ENCODE data around the gene P2RY6.

Gene P2RY6

GRCh38 chr11:73237471-73238290 is 34.5 kb upstream of the P2RY6 start:
- no peak for DNase-seq (ENCODE audit: low read depth in 2 of 2)

DNA sequence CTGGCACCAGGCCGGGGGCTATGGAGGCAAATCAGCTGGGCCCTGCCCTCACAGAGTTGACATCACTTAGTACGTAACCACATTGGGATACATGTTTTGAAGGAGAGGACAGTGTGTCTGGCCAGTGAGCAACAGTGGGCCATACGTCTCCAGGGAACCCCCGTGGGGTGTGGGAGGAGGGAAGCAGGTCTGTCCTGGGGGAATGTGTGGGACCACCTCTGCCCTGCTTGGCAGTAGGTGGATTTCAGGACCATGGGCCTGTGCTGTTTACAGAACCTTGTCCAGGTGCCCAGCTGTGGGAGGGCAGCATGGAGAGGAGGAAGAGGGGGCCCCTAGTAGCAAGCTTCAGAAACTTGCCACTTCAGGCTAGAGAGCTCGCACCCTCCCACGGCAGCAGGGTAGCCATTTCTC is 33.0 kb upstream of the P2RY6 start:
- DNase-seq (ENCODE audit: low read depth in 2 of 2) = no peak

- DNase-seq (ENCODE audit: low read depth in 2 of 2) = no peak
Measured at GRCh38 chr11:73239571-73240189, 32.5 kb upstream of the P2RY6 start.

DNA sequence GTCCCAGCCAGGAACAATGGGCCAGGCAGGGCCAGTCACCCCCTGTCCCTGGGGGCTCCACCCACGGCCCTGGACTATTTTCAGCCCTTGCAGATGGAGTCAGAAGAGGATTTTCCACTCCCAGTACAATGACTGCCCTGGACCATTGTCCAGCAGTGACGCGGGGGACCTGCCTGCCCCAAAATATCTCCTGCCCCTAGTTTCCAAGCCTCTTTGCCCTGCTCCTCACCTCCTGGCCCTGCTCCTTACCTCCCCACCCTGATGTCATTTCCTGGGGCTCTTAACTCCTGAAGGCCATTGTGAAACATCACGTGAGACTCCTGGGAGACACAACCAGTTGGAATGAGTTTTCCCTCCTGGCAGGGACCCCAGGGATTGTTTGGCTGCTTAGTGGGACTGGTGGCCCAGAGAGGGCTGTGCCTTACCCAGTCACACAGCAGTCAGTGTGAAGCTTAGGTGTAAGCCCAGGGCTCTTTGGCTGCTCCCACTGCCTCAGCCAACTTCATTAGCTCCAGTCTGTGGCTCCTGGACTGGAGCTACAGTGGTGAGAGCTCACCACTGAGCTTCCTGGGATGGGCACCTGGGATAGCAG is 31.9 kb upstream of the P2RY6 start:
- DNase-seq (ENCODE audit: low read depth in 2 of 2) = no peak

DNA sequence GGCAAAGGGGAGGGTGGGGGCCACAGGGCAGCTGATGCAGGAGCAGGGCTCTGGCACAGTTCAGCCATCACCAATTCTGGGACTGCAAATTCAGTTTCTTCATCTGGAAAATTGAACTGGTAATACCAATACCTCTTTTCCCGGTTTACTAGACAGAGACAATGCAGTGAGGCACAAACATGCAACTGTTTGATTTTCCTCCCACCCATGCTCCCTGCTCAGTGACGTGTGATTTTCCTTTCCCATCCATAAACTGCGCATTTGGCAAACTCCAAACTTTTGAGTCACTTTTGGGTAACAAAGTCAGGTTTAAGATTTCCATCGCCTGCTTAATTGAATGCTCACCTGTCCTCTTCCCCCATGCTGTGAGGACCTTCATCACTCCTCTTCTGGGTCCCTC is 30.8 kb upstream of the P2RY6 start:
- no peak for DNase-seq (ENCODE audit: low read depth in 2 of 2)

DNA sequence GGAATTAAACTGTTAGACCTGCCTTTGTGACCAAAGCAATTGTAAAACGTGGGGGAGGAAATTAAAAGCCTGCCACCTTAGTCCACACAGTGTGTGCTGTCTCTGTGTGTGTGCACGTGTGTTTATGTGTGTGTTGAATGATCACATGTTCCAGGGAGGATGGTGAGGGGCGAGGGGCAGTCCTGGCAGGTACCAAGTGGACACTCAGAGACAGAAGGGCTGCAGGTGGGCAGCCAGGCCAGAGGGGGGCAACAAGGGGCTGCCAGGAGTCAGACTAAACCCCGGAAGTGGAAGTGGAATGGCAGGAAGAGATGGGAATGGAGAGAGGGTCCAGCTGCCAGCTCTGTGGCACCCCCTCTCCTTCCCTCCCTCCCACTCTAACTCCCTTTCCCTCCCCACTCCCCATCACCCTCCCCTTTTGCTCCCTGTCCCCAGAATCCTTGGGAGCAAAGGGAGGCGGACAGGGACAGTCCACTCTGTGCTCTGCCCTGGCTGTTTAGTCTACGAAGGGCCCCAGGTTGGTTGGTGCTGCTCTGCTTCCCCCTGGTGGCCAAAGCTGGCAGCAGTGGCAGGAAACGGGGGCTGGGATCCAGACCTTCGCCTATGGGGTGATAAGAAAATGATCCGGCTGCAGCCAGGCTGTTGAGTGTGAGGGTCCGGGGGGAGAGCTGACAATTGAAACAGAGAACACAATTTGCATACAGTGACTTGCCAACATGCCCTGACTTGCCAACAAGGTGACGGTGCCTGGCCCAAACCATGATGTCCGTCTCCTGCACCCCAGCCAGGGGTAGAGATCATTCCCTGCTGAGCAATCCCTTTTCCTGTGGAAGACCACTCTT is 29.7 kb upstream of the P2RY6 start:
- peak; percentile 65 to 67 for DNase-seq (ENCODE audit: low read depth in 2 of 2)

DNA sequence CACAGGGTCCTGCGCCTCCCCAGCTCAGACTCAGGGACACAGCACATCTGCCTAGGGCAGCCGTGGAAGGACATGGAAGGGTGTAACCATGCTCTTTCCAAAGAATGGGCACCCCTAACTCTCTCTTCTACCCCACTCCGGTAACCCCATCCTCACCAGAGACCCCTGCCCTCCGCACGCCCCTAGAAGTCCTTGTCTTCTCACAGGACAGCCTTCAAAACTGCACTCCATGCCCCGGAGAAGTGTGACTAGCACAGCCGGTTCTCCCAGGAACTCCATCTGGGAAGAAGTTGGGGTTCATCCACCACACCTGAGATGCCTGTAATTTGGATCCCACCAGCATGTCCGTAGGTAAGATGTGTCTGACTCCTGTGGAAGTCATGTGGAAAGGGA is 29.0 kb upstream of the P2RY6 start:
- no peak for DNase-seq (ENCODE audit: low read depth in 2 of 2)

GRCh38 chr11:73244589-73245240 is 27.4 kb upstream of the P2RY6 start:
- DNase-seq (ENCODE audit: low read depth in 2 of 2) = no peak

DNA sequence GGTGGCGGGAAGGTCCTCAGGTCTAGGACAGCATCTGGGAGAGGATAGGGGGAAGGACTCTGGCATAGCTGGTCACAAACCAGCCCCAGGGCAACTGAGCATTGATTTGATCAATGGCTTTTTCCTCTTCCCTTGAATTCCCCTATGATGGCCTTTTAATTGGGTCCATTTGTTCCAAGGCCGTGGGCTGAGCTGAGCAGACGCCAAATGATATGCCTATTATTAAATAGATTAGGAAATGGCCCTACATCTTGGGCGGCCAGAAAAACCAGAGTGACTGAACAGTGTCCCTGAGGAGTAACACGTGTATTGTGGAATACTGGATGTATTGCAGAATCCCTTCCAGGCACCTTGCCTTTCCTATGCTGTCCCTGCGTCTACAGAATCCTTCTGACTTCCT is 26.7 kb upstream of the P2RY6 start:
- no peak for DNase-seq (ENCODE audit: low read depth in 2 of 2)

DNA sequence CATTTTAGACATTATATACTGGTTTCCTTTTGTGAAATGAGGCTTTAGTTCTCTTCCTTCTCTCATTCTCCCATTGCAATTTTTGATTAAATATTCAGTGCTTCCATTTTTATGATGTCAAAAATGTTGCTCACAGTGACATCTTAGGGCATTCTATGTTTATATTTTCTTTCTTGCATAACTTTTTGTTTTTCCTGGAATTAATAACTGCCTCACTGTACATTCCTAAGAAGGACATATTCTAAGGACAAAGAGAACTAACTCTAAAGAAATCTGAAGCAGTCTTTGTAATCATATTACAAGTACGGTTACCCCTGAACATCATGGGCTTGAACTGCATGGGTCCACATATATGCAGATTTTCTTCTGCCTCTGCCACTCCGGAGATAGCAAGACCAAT is 25.8 kb upstream of the P2RY6 start:
- no peak for DNase-seq (ENCODE audit: low read depth in 2 of 2)

DNA sequence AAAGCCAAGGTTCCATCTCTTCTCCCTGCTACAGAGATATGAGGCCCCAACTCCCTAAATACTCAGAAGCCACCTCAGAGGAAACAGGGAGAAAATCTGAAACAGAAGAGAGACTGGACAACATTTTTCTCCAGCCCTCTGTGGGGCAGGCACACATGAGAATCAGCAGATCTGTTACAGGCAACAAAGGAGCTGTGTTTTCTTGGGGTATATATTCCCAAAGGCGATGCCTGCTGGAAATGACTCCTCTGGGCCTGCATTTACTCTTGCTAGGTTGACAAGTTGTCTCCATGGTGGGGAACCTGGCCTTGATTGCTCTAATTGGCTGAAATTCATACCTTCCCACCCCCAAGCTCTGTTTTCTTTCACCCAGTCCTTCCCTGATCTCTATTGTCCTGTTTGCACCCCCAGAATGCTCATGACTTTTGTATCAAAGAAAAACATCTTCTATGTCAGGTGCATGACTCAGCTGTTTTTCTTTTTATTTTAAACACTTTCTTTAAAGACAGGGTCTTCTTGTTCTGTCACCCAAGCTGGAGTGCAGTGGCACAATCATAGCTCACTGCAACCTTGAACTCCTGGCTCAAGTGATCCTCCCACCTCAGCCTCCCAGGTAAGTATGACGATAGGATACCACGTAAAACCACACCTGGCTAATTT is 23.5 kb upstream of the P2RY6 start:
- DNase-seq (ENCODE audit: low read depth in 2 of 2) = no peak

DNA sequence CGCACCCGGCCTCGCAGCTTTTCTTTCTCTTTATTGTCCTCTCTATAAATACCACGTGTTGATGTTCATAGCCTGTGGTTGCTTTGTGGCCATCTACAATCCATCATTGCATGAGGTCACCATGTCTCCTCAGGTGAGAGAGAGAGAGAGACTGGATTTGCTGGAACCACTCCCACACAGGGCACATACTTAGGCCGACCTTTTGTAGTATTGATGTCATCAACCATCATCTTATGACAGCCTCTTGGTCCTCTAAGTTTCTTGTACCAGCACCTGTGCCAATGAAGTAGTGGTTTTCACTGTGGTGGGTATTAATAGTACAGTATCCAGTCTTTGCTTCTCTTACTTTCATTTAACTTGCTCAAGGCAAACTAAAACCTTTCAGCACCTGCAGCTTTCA is 22.8 kb upstream of the P2RY6 start:
- no peak for DNase-seq (ENCODE audit: low read depth in 2 of 2)

DNA sequence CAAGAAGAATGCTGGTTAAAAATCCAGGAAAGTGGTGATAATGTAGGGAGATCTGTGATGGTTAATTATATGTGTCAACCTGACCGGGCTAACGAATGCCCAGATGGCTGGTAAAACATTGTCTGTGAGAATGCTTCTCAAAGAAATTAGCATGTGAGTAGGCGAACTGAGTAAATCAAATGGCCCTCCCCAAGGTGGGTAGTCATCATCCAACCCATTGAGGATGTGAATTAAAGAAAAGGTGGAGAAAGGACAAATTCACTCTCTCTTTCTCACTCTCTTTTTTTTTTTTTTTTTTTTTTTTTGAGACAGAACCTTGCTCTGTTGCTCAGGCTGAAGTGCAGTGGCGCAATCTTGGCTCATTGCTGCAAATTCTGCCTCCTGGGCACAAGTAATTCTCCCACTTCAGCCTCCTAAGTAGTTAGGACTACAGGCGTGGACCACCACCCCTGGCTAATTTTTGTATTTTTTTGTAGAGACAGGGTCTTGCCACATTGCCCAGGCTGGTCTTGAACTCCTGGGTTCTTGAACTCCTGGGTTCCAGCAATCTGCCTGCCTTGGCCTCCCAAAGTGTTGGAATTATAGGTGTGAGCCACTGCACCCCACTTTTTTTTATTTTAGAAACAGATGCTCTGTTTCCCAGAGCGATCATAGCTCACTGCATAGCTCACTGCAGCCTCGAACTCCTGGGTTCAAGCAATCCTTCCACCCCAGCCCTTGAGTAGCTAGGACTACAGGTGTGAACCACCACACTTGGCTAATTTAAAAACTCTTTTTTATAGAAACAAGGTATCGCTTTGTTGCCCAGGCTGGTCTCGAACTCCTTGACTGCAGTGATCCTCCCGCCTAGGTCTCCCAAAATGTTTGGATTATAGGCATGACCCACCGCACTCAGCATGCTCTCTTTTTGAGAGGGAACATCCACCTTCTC is 22.0 kb upstream of the P2RY6 start:
- no peak for DNase-seq (ENCODE audit: low read depth in 2 of 2)

DNA sequence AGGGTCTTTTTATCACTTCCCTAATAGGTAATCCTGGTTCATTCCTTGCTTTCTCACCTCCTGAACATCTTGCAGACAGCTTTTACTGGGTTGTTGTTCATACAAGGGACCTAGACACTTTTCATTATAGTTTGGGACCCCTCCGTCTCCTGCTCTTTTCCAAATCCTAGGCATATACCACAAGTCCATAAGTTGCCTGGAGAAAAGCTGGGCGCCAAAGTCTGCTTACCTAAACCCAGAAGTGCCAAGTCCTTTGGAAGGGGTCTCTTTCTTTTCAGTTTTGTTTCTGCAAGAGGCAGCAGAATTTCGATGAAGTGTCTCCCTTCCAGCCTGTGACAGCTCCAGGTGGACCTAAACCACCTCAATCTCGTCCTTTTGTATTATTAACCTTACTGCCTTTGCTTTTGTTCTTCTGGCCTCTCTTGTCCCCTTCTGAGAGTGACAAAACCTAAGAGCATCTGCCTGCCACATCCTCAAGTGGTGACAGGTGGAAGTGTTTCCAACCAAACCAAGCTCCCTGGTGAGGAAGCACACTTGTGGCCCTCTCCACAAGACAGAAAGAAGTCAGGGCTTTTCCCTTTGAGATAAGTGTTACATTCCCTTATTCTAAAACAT is 19.5 kb upstream of the P2RY6 start:
- DNase-seq (ENCODE audit: low read depth in 2 of 2) = no peak

DNA sequence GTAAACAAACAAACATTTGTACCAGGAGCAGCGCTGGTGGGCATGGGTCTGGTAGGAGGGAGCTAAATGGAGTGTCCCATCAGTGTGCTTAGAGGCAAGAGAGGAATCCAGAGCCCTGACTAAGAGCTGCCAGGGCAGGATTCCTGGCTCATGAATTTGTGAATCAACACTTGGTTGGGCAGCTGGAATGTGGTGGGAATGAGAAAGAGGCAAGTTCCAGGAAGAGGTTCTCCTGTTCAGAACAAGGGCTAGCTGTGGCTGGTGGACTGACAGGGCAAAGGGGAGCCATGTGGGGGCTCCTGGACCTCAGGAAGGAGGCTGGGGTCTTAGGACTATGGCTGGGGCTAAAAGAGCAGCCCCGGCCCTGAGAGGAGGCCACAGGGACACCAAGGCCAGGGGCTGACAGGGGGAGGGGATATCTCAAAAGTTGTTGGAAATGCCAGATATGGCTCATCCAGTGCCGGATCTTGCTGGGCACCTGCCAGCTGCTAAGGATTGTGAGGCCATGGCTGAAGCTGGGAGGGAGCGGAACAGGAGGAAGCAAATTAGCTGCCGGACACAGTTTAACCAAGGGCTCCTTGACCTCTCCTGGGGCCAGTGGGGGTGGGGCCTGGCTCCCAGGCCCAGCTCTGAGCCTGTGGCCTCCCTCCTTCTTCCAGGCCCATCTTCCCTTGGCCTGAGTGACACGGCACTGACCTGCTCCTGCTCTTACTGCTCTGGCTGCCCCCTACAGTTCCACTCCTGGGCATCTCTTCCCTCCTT is 14.6 kb upstream of the P2RY6 start:
- DNase-seq (ENCODE audit: low read depth in 2 of 2) = no peak

DNA sequence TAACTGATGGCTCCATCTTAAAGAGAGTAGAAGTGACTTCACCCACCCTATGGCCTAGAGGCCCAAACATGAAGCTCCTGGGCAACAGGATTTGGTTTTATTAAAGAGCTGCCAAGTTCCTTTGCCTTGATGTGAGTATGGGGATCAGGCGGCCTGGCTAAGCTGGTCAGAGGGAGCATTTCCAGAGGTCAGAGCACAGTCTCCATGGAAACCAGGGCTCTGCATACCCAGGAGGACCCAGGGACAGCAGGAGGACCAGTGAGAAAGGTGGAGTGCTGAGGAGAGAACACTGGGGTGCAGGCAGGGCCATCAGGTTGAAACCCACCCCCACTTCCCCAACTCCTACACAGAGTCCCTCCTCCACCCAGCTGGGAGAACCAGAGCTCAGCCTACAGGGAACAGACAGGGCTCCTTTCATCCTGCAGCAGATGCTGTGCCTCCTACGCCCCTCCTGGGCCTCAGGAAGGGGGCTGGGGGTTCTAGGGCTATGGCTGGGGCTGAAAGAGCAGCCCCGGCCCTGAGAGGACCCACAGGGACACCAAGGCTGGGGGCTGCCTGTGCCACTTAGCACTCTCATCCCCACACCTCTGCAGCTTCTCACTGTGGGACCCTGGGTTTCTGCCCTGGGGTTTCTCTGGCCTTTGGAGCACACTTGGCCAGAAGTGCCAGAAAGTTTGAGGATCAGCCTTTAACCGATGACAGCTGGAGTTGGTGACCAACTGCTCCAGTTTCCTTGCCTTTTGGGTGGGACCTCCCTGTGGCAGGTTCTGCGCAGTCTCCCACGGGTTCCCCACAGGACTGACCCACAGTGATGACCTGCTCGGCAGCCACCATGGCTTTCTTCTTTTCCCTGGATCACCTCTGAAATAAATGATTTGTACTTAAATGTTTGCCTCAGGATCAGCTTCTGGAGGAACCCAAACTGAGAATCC is 13.8 kb upstream of the P2RY6 start:
- DNase-seq (ENCODE audit: low read depth in 2 of 2) = no peak

GRCh38 chr11:73259406-73260126 is 12.6 kb upstream of the P2RY6 start:
- DNase-seq (ENCODE audit: low read depth in 2 of 2) = no peak
